Body of pancreas (tissue), 4 donors: Measurements from ENCODE around the gene OBP2A. TPM values are rescaled to one million over a fixed set of nuclear protein-coding genes. Genes with fewer than 3 reads are reported as not detected.

ENCODE experiments used
- ATAC-seq: fragments of 150-250 bp; one replicate; pipeline ENCODE4 v1.9.1; 2016
- DNase-seq, 4 donors: peaks; one replicate each; pipeline ENCODE4 v3.0.0-alpha.2; 2019
- H3K27ac ChIP-seq, 4 donors: fragments of 200-600 bp; sonication (generic); 1 replicate in 3 of 4; 2 replicates in 1 of 4; pipeline versions ENCODE4 v1.5.1 to v1.6.1; 2016 to 2019; ENCODE audit warnings: mild to moderate bottlenecking in 1 of 4, mixed read lengths in 1 of 4, moderate library complexity in 1 of 4
- H3K27me3 ChIP-seq, 2 donors: fragments of 200-600 bp; sonication (generic); one replicate each; pipeline ENCODE4 v1.6.0; 2016; ENCODE audit warnings: mild to moderate bottlenecking in 1 of 2
- H3K36me3 ChIP-seq, 2 donors: fragments of 200-600 bp; sonication (generic); replicated peaks in 1 of 2; 2 replicates each; pipeline ENCODE4 v1.5.1; 2016; ENCODE audit warnings: low read depth in 2 of 2; ENCODE audit not compliant: insufficient read depth in 1 of 2
- H3K4me1 ChIP-seq: fragments of 200-600 bp; sonication (generic); one replicate; pipeline ENCODE4 v1.6.0; 2016
- H3K4me3 ChIP-seq, 2 donors: fragments of 200-600 bp; sonication (generic); 1 replicate in 1 of 2; 2 replicates in 1 of 2; pipeline ENCODE4 v1.5.1; 2016 to 2019
- H3K9me3 ChIP-seq, 3 donors: fragments of 200-600 bp; sonication (generic); 1 replicate in 2 of 3; 2 replicates in 1 of 3; pipeline ENCODE4 v1.5.1; 2016
- POLR2A ChIP-seq, 3 donors: fragments of 450-650 bp; IDR thresholded peaks; one replicate each; pipeline ENCODE4 v1.6.1; 2016; ENCODE audit warnings: antibody characterized with exemption in 3 of 3, mild to moderate bottlenecking in 2 of 3
- WGBS, 2 donors: methylation state at CpG; one replicate each; pipeline ENCODE4 v1.1.5; 2017; 5-methylcytosine and 5-hydroxymethylcytosine counted together
- intact Hi-C: fragments of 100-400 bp; cut with DNase I; formaldehyde crosslinking; loops from one replicate; pipeline ENCODE4 v1.15.1; 2023
- total RNA-seq, 2 donors: library from RNA; depleted of rRNA; stranded (reverse); fragments of >200 nt; gene quantifications; one replicate each; pipeline ENCODE4 v1.1.0, GENCODE V29; 2016
- TF ChIP-seq, protein P1 (sequence below), 7 experiments: fragments of 450-650 bp in 4 of 7; fragments of 200-600 bp in 3 of 7; sonication (generic) in 3 of 7; IDR thresholded peaks; one replicate each; pipeline ENCODE4 v1.5.1; 2016 to 2019; ENCODE audit warnings: antibody characterized with exemption in 7 of 7

OBP2A gene
- total RNA-seq, 2 donors from 2014 or later, result not detected

DNA sequence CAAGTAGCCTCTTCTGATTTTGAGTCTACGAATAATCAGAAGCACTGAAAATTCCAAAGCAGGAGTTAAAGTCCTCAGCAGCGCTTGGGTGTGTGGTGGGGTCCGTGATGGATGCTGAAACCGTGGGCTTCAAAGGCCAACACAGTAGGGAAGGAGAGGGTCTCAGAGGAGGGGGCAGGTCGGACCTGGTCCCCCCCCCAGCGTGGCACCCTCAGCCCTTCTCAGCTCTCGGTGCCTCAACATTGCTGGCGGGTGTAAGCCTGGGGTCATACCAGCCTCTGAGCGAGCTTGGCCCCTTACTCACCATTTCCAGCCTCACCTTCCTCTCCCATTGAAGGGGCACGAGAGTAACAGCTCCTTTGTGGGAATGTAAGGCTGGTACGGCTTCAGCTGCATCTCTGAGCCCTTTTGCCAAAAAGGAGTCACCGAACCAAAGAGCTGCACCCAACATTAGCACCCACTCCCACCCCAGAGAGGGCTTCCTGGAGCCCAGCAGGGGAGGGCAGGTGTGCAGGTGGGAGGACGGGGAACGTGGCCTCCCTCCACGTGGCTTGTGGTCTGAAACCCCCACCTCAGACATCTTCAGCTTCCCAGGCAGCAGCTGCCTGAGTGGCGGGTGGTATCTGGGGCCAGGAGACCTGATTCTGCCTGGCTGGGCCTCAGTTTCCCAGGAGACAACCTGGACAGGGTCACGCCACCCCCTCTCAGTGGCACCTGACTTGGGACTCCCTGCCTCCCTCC lies 31.4 kb upstream of the OBP2A start:
- TF ChIP-seq POLR2A (IDR thresholded peaks at IDR 0.05), result no peak
- TF ChIP-seq, protein P1, sequence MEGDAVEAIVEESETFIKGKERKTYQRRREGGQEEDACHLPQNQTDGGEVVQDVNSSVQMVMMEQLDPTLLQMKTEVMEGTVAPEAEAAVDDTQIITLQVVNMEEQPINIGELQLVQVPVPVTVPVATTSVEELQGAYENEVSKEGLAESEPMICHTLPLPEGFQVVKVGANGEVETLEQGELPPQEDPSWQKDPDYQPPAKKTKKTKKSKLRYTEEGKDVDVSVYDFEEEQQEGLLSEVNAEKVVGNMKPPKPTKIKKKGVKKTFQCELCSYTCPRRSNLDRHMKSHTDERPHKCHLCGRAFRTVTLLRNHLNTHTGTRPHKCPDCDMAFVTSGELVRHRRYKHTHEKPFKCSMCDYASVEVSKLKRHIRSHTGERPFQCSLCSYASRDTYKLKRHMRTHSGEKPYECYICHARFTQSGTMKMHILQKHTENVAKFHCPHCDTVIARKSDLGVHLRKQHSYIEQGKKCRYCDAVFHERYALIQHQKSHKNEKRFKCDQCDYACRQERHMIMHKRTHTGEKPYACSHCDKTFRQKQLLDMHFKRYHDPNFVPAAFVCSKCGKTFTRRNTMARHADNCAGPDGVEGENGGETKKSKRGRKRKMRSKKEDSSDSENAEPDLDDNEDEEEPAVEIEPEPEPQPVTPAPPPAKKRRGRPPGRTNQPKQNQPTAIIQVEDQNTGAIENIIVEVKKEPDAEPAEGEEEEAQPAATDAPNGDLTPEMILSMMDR (IDR thresholded peaks at IDR 0.05), result no peak
- DNase-seq (no peak), ATAC-seq (no peak)
- Histone ChIP-seq H3K4me3 (no peak overlapping the region), H3K4me1 (no peaks in the 10 kb centered on the region), H3K36me3 (no peaks in the 10 kb centered on the region), H3K27ac (no peak overlapping the region), H3K9me3 (no peaks in the 10 kb centered on the region), H3K27me3 (no peaks in the 10 kb centered on the region)
- intact Hi-C loops, result no loop called here
- WGBS, 2 donors, result 54 to 61% methylated on average over 12 to 17 of the region's 17 CpGs

DNA sequence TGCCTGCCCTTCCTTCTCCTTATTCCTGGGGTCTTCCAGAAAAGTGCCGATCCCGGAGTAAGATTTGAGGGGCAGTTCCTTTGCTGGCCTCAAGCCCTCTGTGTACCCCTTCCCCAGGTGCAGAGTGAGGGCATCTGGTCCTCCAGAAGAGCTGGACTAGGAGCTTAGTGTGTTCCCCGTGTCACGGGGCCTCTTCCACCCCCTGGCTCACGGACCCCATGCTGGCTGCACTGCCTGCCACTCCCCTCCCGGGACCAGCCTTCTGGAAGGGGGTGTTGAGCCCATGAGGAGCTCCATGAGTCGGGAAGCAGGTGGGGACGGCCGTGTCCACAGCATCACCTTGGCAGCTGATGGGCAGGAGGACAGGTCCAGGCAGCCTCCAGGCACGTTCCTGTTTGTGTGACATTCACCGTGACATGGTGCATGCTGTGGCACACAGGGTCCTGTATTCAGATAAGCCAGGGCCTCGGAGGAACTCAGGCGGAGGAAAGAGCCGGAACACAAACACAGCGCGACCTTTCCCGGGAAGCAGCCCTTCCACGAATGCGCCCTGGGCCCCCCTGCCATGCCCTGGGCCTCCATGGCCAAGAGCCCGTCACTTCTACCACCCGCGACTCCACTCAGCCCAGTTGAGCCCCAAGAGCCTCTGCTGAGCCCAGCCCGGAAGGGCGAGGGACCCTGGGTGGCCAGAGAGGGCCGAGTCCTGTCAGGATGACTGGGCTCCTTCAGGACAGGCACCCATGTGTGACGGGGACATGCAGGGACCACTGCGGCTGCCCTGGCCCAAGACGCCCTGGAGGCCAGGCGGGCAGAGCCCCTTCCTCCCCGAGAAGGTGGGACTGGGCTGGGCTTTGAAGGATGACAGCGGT lies 30.6 kb upstream of the OBP2A start:
- DNase-seq (peak in 1 of 4 donors; percentile 8), ATAC-seq (no peak)
- Histone ChIP-seq H3K4me1 (no peaks in the 10 kb centered on the region), H3K36me3 (no peaks in the 10 kb centered on the region), H3K4me3 (no peak overlapping the region), H3K27me3 (no peaks in the 10 kb centered on the region), H3K9me3 (no peaks in the 10 kb centered on the region), H3K27ac (no peak overlapping the region)
- WGBS, 2 donors, result 57 to 65% methylated on average over 4 to 31 of the region's 31 CpGs
- intact Hi-C loops, result no loop called here
- TF ChIP-seq, protein P1 (IDR thresholded peaks at IDR 0.05), result no peak
- TF ChIP-seq POLR2A (IDR thresholded peaks at IDR 0.05), result no peak

DNA sequence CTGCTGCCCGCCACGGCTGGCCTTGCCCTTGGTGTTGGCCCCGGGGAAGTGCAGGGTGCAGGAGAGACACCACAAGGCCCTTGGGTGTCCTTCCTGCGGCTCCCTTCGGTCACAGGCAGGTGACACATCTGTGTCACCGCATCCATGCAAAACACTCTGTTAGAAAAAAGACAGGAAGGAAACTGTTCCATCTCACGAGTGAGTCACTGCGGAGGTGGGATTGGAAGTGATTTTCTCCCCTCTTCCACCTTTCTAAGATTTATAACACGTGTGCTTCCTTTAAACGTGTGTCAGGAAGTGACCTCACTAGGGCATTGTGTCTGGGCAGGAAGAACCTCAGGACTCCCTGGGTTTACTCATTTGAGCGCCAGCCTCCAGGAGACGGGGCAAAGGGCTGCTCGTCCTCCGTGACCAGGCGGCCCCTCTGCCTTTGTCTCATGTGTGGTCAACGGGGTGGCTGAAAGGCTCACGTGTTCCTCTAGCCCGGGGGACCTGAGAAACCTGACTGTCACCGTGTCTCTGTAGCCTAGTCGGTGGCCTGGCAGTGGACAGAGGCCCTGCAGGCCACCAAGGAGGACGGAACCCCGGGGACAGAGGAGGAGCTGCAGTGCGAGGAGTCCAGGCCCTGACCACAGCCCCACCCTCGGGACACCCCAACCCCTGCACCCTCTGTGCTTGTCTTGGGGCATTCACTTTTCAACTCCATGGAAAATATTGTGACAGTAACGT lies 29.6 kb upstream of the OBP2A start:
- WGBS, 2 donors, result 55 to 57% methylated on average over 18 to 25 of the region's 25 CpGs
- Histone ChIP-seq H3K27ac (no peak overlapping the region), H3K27me3 (no peaks in the 10 kb centered on the region), H3K36me3 (no peaks in the 10 kb centered on the region), H3K4me1 (no peaks in the 10 kb centered on the region), H3K9me3 (no peaks in the 10 kb centered on the region), H3K4me3 (no peak overlapping the region)
- no peak for TF ChIP-seq POLR2A (IDR thresholded peaks at IDR 0.05)
- TF ChIP-seq, protein P1 (IDR thresholded peaks at IDR 0.05), result no peak
- ATAC-seq, result no peak
- intact Hi-C loops, result no loop called here
- DNase-seq, result no peak

DNA sequence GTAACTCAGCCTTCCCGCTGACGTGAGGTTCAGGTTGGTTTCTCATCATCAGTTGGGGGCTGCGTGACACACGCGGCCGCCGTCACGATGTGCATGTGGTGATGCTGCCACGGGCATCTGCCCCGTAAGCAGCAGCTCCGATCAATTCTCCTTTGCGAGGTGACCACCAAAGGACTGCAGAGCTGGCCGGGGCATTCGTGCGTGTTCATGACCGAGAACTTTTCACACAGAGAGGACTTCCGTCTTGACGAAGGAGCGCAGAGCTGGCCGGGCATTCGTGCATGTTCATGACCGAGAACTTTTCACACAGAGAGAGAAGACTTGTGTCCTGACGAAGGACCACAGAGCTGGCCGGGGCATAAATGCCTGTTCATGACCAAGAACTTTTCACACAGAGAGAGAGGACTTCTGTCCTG lies 28.5 kb upstream of the OBP2A start:
- TF ChIP-seq, protein P1 (IDR thresholded peaks at IDR 0.05), result no peak
- no peak for TF ChIP-seq POLR2A (IDR thresholded peaks at IDR 0.05)
- no peaks in the 10 kb centered on the region for H3K9me3 ChIP-seq
- intact Hi-C loops, result no loop called here
- H3K27me3 ChIP-seq, result no peaks in the 10 kb centered on the region
- no peak overlapping the region for H3K4me3 ChIP-seq
- DNase-seq (no peak), ATAC-seq (no peak)
- no peak overlapping the region for H3K27ac ChIP-seq
- H3K4me1 ChIP-seq, result no peaks in the 10 kb centered on the region
- no peaks in the 10 kb centered on the region for H3K36me3 ChIP-seq
- 74 to 82% methylated on average over 24 of the region's 24 CpGs for WGBS, 2 donors
